HEK293 (cell line): ENCODE results near the gene NAV2.

ENCODE experiments used
- MZF1 ChIP-seq: fragments of 450-650 bp; formaldehyde crosslinking; IDR thresholded peaks from 2 replicates; pipeline ENCODE4 v1.5.1; 2017; ENCODE audit warnings: missing biosample characterization, missing genetic modification characterization, borderline replicate concordance
- SP3 ChIP-seq: fragments of 450-650 bp; formaldehyde crosslinking; IDR thresholded peaks from 2 replicates; pipeline ENCODE4 v1.5.1; 2016; ENCODE audit warnings: missing biosample characterization, missing genetic modification characterization
- TF ChIP-seq, protein P1 (sequence below): IDR thresholded peaks from 2 replicates; pipeline ENCODE4 v1.6.1; 2011; ENCODE audit warnings: mild to moderate bottlenecking, low read depth, low read length, borderline replicate concordance
- TF ChIP-seq, protein P2 (sequence below): fragments of 450-650 bp; formaldehyde crosslinking; IDR thresholded peaks from 2 replicates; pipeline ENCODE4 v1.5.1; 2016; ENCODE audit warnings: missing biosample characterization, missing genetic modification characterization
- TF ChIP-seq, protein P3 (sequence below): sonication (generic); formaldehyde crosslinking; IDR thresholded peaks from 2 replicates; pipeline ENCODE4 v1.8.1; 2022; ENCODE audit warnings: mild to moderate bottlenecking, moderate library complexity, missing genetic modification reagents

DNA sequence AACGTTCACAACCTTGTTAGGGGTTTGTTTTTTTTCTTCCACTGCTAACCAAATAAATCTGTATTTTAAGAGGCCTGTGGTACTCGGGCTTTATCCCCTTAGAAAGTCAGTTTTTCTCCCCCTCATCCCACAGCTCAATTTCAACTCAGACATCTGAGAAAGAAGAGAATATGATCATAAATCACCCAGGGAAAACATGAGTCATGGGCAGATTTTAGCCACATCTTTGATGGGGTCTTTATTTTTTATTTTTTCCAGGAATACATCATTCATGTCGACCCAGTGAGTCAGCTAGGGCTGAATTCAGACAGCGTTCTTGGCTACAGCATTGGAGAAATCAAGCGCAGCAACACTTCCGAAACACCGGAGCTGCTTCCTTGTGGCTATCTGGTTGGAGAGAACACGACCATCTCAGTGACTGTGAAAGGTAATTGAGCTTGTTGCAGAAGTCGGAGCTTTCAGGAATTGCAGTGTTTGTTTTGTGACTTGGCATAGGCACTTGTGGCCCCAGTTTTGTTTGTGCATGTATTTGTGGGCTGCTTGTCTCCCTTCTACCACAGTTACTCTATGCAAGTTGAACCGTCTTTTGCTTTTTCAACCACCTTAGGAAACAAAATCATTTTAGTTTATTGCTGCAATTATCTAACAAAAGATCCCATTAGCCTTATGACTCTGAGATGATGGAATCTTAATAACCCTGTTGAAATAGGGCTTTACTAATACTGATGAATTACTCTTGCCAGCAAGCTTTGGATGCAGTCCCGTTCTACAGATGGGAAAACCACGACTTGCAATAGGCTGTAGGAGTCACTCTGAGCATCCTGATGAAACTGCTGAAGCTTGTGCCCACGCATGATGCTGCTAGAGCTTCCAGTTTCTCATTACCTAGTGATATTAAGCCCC is 384.9 kb downstream of the NAV2 start:
- TF ChIP-seq MZF1 (no peak), SP3 (tag by site-specific recombination) (no peak)
- TF ChIP-seq, protein P1, sequence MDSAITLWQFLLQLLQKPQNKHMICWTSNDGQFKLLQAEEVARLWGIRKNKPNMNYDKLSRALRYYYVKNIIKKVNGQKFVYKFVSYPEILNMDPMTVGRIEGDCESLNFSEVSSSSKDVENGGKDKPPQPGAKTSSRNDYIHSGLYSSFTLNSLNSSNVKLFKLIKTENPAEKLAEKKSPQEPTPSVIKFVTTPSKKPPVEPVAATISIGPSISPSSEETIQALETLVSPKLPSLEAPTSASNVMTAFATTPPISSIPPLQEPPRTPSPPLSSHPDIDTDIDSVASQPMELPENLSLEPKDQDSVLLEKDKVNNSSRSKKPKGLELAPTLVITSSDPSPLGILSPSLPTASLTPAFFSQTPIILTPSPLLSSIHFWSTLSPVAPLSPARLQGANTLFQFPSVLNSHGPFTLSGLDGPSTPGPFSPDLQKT: no peak
- TF ChIP-seq, protein P2, sequence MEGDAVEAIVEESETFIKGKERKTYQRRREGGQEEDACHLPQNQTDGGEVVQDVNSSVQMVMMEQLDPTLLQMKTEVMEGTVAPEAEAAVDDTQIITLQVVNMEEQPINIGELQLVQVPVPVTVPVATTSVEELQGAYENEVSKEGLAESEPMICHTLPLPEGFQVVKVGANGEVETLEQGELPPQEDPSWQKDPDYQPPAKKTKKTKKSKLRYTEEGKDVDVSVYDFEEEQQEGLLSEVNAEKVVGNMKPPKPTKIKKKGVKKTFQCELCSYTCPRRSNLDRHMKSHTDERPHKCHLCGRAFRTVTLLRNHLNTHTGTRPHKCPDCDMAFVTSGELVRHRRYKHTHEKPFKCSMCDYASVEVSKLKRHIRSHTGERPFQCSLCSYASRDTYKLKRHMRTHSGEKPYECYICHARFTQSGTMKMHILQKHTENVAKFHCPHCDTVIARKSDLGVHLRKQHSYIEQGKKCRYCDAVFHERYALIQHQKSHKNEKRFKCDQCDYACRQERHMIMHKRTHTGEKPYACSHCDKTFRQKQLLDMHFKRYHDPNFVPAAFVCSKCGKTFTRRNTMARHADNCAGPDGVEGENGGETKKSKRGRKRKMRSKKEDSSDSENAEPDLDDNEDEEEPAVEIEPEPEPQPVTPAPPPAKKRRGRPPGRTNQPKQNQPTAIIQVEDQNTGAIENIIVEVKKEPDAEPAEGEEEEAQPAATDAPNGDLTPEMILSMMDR: no peak
- TF ChIP-seq, protein P3, sequence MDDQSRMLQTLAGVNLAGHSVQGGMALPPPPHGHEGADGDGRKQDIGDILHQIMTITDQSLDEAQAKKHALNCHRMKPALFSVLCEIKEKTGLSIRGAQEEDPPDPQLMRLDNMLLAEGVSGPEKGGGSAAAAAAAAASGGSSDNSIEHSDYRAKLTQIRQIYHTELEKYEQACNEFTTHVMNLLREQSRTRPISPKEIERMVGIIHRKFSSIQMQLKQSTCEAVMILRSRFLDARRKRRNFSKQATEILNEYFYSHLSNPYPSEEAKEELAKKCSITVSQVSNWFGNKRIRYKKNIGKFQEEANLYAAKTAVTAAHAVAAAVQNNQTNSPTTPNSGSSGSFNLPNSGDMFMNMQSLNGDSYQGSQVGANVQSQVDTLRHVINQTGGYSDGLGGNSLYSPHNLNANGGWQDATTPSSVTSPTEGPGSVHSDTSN (CRISPR knock-in tag): no peak
